ENCODE results near the gene USB1. TPM values are rescaled to one million over a fixed set of nuclear protein-coding genes. Genes with fewer than 3 reads are reported as not detected.

USB1 gene
- total RNA-seq, 1 experiment from 2014 or later: 66.0 TPM

GRCh38 chr16:57962756-57963155 lies 38.5 kb upstream of the USB1 start:
- no peak for DNase-seq
- Histone ChIP-seq H3K4me1 (replicated peaks; ENCODE audit: insufficient read depth) (peaks cover 26% of the 10 kb centered on the region), H3K27me3 (ENCODE audit: insufficient read depth, low read depth) (no peaks in the 10 kb centered on the region), H3K4me2 (no peak overlapping the region), H3K4me3 (no peak overlapping the region), H3K9me3 (ENCODE audit: insufficient read depth, low read depth) (no peaks in the 10 kb centered on the region), H2AFZ (no peak overlapping the region), H3K36me3 (ENCODE audit: low read depth) (no peaks in the 10 kb centered on the region), H3F3A (ENCODE audit: insufficient read depth, low read depth) (peaks cover 39% of the 10 kb centered on the region), H4K20me1 (ENCODE audit: insufficient read depth) (no peaks in the 10 kb centered on the region), H3K79me2 (ENCODE audit: low read depth) (no peaks in the 10 kb centered on the region), H3K27ac (no peak overlapping the region), H3K9me2 (ENCODE audit: insufficient read depth) (no peaks in the 10 kb centered on the region)
- BruUV-seq (replicated peaks): no TSS peak
- intact Hi-C loops (cut with micrococcal nuclease; ENCODE audit: unreplicated experiment): no loop called here
- POLR2A ChIA-PET (ENCODE audit: unreplicated experiment): no interaction called here
- no peak for TF ChIP-seq EZH2 (IDR thresholded peaks at IDR 0.05; ENCODE audit: low read depth)
- TF ChIP-seq CTCF (conservative IDR thresholded peaks at IDR 0.05): no peak
- CTCF ChIA-PET: interaction anchor here (0.6 kb wide), 1 partner anchor 14 kb away, joined by 3 read pairs; no protein-coding TSS in a partner anchor

- Histone ChIP-seq H3K79me2 (ENCODE audit: low read depth) (no peaks in the 10 kb centered on the region), H3F3A (ENCODE audit: insufficient read depth, low read depth) (peaks cover 33% of the 10 kb centered on the region), H3K9me3 (ENCODE audit: insufficient read depth, low read depth) (no peaks in the 10 kb centered on the region), H4K20me1 (ENCODE audit: insufficient read depth) (no peaks in the 10 kb centered on the region), H3K4me3 (no peak overlapping the region), H2AFZ (no peak overlapping the region), H3K4me2 (no peak overlapping the region), H3K27ac (no peak overlapping the region), H3K27me3 (ENCODE audit: insufficient read depth, low read depth) (no peaks in the 10 kb centered on the region), H3K9me2 (ENCODE audit: insufficient read depth) (no peaks in the 10 kb centered on the region), H3K36me3 (ENCODE audit: low read depth) (no peaks in the 10 kb centered on the region), H3K4me1 (replicated peaks; ENCODE audit: insufficient read depth) (peaks cover 12% of the 10 kb centered on the region)
- intact Hi-C loops (cut with micrococcal nuclease; ENCODE audit: unreplicated experiment): no loop called here
- no TSS peak for BruUV-seq (replicated peaks)
- DNase-seq: no peak
- TF ChIP-seq EZH2 (IDR thresholded peaks at IDR 0.05; ENCODE audit: low read depth) (no peak), CTCF (conservative IDR thresholded peaks at IDR 0.05) (no peak)
- ChIA-PET POLR2A (ENCODE audit: unreplicated experiment) (no interaction called here), CTCF (no interaction called here)
Observed at GRCh38 chr16:57964157-57964700, 37.0 kb upstream of the USB1 start.

GRCh38 chr16:57966204-57966771 lies 34.9 kb upstream of the USB1 start:
- Histone ChIP-seq H3K27me3 (ENCODE audit: insufficient read depth, low read depth) (no peaks in the 10 kb centered on the region), H3F3A (ENCODE audit: insufficient read depth, low read depth) (peaks cover 29% of the 10 kb centered on the region), H3K36me3 (ENCODE audit: low read depth) (no peaks in the 10 kb centered on the region), H3K4me2 (no peak overlapping the region), H2AFZ (no peak overlapping the region), H3K79me2 (ENCODE audit: low read depth) (no peaks in the 10 kb centered on the region), H3K9me3 (ENCODE audit: insufficient read depth, low read depth) (no peaks in the 10 kb centered on the region), H3K4me1 (replicated peaks; ENCODE audit: insufficient read depth) (0 out of 2 replicates have a peak, but pooled peaks cover 5% of the 10 kb centered on the region), H4K20me1 (ENCODE audit: insufficient read depth) (no peaks in the 10 kb centered on the region), H3K9me2 (ENCODE audit: insufficient read depth) (no peaks in the 10 kb centered on the region), H3K27ac (no peak overlapping the region), H3K4me3 (no peak overlapping the region)
- no peak for DNase-seq
- intact Hi-C loops (cut with micrococcal nuclease; ENCODE audit: unreplicated experiment): no loop called here
- TF ChIP-seq EZH2 (IDR thresholded peaks at IDR 0.05; ENCODE audit: low read depth) (no peak), CTCF (conservative IDR thresholded peaks at IDR 0.05) (no peak)
- POLR2A ChIA-PET (ENCODE audit: unreplicated experiment): interaction anchor here (0.6 kb wide), 1 partner anchor 11 kb away, joined by 5 read pairs; no protein-coding TSS in a partner anchor
- CTCF ChIA-PET: interaction anchor here (0.7 kb wide), 1 partner anchor 220 kb away, joined by 3 read pairs; no protein-coding TSS in a partner anchor
- no TSS peak for BruUV-seq (replicated peaks)
